HG02588 (cell line): ENCODE data around the gene SRSF5.

Experiments
- ATAC-seq: cut with Tn5 transposase; IDR thresholded peaks from one replicate; pipeline ENCODE4 v1.9.1; 2021; ENCODE audit warnings: mild to moderate bottlenecking, moderate library complexity; ENCODE audit not compliant: unreplicated experiment

SRSF5 gene

GRCh38 chr14:69769623-69770022 lies 2.7 kb downstream of the SRSF5 start:
- ATAC-seq = no peak

- no peak for ATAC-seq
Observed at GRCh38 chr14:69770559-69770958, 3.6 kb downstream of the SRSF5 start.

DNA sequence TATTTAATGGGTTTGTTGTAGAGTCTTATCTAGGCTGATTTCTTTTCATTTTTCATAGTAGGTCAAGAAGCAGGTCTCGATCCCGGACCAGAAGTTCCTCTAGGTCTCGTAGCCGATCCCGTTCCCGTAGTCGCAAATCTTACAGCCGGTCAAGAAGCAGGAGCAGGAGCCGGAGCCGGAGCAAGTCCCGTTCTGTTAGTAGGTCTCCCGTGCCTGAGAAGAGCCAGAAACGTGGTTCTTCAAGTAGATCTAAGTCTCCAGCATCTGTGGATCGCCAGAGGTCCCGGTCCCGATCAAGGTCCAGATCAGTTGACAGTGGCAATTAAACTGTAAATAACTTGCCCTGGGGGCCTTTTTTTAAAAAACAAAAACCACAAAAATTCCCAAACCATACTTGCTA lies 4.2 kb downstream of the SRSF5 start:
- no peak for ATAC-seq

DNA sequence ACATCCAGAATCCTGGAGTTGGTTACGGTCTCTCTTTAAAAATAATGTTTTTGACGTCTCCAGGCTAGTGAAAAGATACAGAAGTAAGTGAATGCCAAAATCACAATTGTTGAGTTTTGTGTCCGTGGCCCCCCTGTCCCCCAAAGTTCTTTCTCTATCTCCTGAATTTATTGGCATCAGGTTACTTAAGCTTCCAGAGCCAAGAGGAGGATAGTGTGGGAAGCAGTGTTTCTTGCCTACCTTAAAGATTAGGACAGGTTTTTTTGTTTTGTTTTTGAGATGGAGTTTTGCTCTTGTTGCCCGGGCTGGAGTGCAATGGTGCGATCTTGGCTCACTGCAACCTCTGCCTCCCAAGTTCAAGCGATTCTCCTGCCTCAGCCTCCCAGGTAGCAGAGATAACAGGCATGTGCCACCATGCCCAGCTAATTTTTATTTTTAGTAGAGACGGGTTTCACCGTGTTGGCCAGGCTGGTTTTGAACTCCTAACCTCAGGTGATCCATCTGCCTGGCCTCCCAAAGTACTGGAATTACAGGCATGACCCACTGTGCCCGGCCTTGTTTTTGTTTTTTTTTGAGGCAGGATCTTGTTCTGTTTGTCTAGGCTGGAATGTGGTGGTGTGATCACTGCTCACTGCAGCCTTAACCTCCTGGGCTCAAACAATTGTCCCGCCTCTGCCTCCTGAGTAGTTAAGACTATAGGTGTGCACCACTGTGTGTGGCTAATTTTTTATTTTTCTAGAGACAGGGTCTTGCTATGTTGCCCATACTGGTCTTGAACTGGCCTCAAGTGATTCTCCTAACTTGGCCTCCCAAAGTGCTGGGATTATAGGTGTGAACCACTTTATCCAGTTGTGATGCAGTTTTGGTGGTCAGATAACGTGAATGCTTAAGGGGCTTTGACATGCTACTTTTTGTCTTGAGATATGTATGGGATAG lies 5.4 kb downstream of the SRSF5 start:
- ATAC-seq = no peak

- ATAC-seq = no peak
Observed at GRCh38 chr14:69773571-69774276, 6.8 kb downstream of the SRSF5 start.

DNA sequence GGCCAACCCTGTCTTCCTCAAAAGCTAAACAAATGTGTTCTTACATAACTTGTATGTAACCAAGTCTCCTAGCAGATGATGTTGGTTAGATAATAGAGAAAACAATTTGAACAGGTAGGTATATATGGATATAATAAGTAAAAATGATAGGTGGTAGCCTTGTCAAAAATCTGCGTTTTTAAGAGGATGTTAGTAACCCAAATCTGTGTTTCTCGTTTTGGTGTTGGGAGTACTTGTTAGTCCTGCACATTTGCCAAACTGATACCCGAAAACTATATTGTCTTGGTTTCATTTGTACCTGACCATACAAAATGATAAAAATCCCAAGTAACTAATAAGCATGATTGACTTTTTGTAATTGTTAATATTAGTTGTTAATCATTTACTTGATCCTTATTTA lies 8.1 kb downstream of the SRSF5 start:
- ATAC-seq = no peak

DNA sequence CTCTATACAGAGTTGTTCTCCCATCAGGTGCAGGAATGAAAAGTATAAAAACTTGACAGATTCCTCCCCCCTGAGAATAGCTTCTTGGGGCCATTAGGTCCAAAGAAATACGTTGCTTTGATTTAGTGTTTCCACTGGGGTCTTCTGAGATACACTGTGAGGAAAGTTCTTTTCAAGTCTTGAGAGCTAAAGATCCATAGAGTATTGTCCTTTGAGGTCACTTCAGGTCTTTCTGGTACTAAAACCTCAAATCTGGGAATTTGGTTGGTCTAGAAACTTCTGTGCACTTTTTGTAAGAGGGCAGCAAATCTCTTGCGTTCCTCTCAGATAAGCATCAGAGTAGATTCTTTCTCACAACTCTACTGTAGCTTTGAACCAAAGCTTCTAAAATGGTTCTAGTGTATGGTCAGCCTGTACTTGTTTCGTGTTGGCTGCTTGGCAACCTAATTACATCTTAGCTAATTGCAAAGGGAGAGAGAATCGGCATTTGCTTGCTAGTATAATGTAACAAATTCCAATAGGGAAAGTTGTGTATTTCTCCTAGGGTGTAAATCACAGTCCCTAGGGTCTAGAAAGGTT lies 10.0 kb downstream of the SRSF5 start:
- ATAC-seq = no peak

GRCh38 chr14:69779088-69779487 lies 12.1 kb downstream of the SRSF5 start:
- ATAC-seq = no peak

DNA sequence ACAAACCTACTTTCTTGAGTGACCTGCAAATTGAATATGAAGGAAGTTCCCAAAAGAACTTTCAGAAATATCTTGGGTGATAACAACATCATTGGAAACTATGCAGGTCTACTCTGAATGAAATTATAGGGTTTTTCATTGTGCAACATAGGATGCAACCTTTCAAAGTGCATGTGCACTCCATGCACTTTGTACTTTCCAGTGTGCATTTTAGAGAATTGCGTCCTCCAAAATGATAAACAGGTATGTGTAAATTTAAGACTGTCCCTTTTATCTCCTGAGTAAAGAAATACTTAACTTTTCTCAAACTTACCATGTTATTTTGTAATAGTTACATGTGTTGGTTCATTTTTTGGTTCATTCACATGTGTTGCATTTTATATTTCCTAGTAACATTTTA lies 13.2 kb downstream of the SRSF5 start:
- ATAC-seq = no peak

- ATAC-seq = no peak
Observed at GRCh38 chr14:69780952-69781351, 14.0 kb downstream of the SRSF5 start.

- ATAC-seq = no peak
Observed at GRCh38 chr14:69784942-69785341, 18.0 kb downstream of the SRSF5 start.

- no peak for ATAC-seq
Observed at GRCh38 chr14:69786603-69787002, 19.7 kb downstream of the SRSF5 start.

- ATAC-seq = no peak
Observed at GRCh38 chr14:69789118-69789640, 22.2 kb downstream of the SRSF5 start.

- ATAC-seq = no peak
Observed at GRCh38 chr14:69792887-69793421, 26.0 kb downstream of the SRSF5 start.

DNA sequence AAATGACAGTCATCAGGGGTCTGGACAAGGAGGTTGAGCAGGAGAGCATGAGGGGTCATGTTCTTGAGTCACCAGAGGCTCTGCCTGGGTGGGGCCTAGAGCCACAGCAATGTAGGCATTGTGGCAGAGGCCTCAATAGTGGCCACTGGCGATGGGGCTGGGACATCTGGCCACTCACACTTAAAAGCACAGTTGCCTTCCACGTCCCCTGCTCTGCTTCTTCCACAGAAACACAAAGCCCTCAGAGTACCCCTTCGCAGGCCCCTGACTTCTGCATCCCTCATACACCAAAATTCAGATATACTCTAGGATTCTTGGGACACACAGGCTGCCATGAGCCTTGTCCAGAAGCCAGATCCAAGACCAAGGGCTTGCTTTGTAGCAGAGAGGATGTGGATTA lies 27.8 kb downstream of the SRSF5 start:
- no peak for ATAC-seq

- no peak for ATAC-seq
Observed at GRCh38 chr14:69795691-69796090, 28.7 kb downstream of the SRSF5 start.

DNA sequence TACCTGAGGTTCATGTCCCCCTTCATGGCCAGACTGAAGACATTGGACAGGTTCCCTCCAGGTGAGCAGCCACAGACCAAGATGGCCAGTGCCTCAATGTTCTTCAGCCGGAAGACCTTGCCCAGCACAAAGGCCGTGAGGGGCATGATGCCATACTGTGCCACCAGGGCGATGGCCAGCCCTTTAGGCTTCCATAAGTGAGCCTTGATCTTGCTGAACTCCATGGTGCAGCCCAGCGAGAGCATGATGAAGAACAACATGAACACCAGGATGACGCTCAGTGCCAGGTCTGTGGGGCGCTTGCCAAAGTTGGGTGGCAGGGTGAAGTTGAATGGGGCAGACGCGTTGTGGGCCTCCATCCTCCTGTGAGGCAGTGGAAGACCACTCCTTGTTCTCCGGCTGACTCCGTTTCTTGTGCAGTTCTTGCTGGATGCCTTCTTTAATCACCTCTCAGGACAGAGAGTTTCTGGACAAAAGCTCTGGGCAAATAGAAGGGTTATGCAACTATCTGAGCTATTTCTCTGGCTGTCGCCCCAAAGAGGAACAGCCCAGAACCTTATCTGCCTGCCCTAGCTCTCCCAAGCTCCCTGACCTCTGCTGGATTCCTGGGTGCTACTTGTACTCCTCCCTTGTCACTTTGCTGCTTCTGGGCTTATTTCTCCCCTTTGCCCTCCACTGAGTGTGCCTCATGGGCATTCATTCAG lies 30.0 kb downstream of the SRSF5 start, which contains the start of gene SLC10A1:
TSS of gene SLC10A1 (minus strand) at position 445 of the 704 bp plus-strand sequence. CDS start at position 359, 86 bp downstream.
- no peak for ATAC-seq

GRCh38 chr14:69797573-69798338 lies 30.8 kb downstream of the SRSF5 start:
- ATAC-seq = no peak

DNA sequence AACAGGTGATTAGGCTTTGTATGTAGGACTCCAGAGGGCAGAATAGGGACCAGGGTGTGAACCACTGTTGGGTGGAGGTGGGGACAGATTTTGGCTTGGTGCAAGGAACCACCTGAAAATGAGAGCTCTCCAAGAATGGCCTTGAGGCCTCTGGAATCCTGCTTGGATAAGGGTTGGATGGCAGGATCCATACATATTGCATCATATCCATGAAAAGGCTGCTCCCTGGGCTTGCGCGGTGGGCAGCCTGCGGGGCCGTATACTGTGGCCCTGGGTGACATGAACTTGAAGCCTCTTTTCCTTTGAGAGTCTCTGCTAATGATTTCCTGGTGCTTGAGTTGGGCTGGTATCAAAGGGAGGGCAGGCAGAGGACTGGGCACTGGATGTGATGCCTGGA lies 31.4 kb downstream of the SRSF5 start:
- no peak for ATAC-seq

GRCh38 chr14:69803753-69804152 lies 36.8 kb downstream of the SRSF5 start:
- no peak for ATAC-seq
